NCI-H345 treated with DMSO at 0.1 percent for 48 hours (cell line): ENCODE measurements around the gene NARF.
"Not testable (repeated sequence)": the region's sequence is repeated elsewhere in the genome, so short reads cannot be mapped to it uniquely, and the experiment has no call there.

Source experiments
- DNase-seq: peaks from one replicate; lab custom pipeline; 2025; ENCODE audit not compliant: unreplicated experiment; lab: John Stamatoyannopoulos, UW

Gene NARF

GRCh38 chr17:82496529-82497434 is 38.2 kb downstream of the NARF start:
- DNase-seq = peak; percentile 88

GRCh38 chr17:82497483-82498405 is 39.2 kb downstream of the NARF start:
- peak; percentile 32 for DNase-seq

- no peak for DNase-seq
These were observed 43.7 kb downstream of the NARF start for GRCh38 chr17:82502207-82502606.

- no peak for DNase-seq
These were observed 44.7 kb downstream of the NARF start for GRCh38 chr17:82503094-82503727.

- no peak for DNase-seq
These were observed 45.3 kb downstream of the NARF start for GRCh38 chr17:82503728-82504308.

- DNase-seq = no peak
These were observed 46.8 kb downstream of the NARF start for GRCh38 chr17:82505296-82505695.

- not testable (repeated sequence) for DNase-seq
These were observed 47.9 kb downstream of the NARF start for GRCh38 chr17:82506402-82506801.

GRCh38 chr17:82507631-82508175 is 49.2 kb downstream of the NARF start:
- DNase-seq = no peak

GRCh38 chr17:82511642-82512041 is 53.1 kb downstream of the NARF start:
- DNase-seq = not testable (repeated sequence)

GRCh38 chr17:82513864-82514263 is 55.3 kb downstream of the NARF start:
- DNase-seq = not testable (repeated sequence)

- DNase-seq = no peak
These were observed 58.8 kb downstream of the NARF start for GRCh38 chr17:82517230-82517865.

GRCh38 chr17:82518826-82519810 is 60.6 kb downstream of the NARF start, which contains the start of gene FOXK2:
FOXK2 (plus strand) TSS chr17:82519732; CDS start chr17:82519889, 157 bp downstream.
- peak; percentile 93 for DNase-seq

- DNase-seq = no peak
These were observed 61.7 kb downstream of the NARF start for GRCh38 chr17:82519971-82520903.

- DNase-seq = peak; percentile 87
These were observed 66.0 kb downstream of the NARF start for GRCh38 chr17:82524540-82524939.

- DNase-seq = no peak
These were observed 67.2 kb downstream of the NARF start for GRCh38 chr17:82525712-82526111.

GRCh38 chr17:82527898-82528297 is 69.4 kb downstream of the NARF start:
- DNase-seq = no peak

- no peak for DNase-seq
These were observed 70.1 kb downstream of the NARF start for GRCh38 chr17:82528484-82529265.
